ENCODE results near the gene GYPC.

GYPC gene

DNA sequence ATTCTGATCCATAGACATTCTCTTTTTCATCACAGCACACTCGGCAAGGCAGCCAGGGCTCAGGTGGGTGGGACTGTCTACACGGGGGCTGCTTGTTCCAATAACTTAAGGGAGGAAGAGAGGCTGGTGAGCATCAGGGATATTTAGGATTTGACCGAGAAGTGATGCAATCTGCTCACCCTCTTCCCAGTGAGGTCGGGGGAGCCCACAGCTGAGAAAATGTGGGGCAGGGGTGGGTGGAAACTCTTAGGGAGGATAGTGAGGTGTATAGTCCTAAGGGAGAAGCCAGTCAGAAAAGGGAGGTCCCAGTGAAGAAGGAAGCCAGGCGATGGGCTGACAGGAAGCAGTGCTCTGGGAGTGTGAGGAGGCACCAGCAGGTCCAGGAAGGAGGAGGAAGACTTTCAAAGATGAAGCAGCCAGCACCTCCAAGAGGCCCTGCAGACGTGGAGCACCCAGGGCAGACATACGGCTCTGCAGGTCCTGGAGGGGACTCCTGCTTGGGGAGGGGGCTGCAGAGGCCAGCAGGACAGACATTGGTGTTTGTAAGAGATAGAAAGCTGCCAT, 76.8 kb downstream of the GYPC start:
- no peak for DNase-seq (ENCODE audit: low read depth)

DNA sequence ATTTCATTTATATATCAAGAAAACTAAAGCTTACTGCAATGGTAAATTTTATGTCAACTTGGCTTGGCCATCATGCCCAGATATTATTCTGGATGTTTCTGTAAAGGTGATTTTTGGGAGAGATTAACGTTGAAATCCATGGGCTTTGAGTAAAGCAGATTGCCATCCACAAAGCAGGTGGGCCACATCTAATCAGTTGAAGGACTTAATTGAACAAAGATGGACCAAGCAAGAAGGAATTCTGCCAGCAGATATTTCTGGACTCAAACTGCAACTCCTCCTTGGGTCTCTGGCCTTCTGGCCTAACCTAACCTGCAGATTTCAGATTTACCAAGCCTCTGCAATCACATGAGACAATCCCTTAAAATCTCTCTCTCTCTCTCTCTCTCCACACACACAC, 77.8 kb downstream of the GYPC start:
- no peak for DNase-seq (ENCODE audit: low read depth)

DNA sequence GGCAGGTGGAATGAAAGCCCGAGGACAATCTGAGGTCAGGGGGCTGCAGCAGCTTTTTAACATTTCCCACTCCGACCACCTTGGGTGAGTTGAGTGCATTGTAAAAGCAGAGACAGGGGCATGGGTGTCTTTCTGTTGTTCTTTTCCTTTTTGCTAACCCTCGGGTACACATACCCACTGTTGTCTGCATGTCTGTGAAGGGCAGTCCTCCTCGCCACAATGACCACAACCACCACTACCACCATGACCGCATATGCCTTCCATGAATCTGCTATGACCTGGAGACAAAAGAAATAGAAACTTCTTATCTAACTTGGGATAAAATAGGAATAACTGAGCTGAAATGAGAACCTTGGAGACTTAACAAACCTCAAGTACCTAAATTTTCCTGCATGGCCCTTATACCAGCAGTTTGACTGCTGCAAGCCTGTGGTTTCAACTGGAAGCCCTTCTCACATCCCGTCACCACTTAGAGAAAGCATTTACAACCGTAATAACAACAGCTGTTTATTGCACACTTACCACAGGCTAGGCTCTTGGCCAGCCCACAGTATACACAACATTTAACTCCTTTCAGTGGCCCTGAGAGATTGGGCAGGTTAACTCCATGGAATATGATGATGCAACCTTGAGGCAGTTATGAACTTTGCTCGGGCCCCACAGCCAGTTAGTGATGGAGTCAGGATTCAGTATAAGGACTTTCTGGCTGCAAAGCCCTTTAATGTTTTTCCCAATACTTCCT, 80.3 kb downstream of the GYPC start:
- peak; percentile 3 for DNase-seq (ENCODE audit: low read depth)

DNA sequence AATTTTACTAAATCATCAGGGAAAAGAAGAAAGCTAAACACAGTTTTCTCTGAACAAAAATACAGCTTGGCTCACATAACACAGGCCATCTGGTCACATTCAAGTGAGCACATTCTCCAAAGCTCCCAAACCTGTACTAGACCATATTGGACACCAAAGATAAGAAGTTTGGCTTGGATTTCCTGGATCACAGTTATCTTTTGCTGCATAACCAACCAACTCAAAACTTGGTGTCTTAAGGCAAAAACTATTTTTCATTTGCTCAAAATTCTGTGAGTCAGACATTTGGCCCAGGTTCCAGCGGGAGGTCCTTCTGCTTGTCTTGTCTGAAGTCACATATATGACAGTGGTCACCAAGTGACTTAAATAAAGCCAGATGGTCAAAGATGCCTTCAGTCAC, 83.2 kb downstream of the GYPC start:
- no peak for DNase-seq (ENCODE audit: low read depth)

DNA sequence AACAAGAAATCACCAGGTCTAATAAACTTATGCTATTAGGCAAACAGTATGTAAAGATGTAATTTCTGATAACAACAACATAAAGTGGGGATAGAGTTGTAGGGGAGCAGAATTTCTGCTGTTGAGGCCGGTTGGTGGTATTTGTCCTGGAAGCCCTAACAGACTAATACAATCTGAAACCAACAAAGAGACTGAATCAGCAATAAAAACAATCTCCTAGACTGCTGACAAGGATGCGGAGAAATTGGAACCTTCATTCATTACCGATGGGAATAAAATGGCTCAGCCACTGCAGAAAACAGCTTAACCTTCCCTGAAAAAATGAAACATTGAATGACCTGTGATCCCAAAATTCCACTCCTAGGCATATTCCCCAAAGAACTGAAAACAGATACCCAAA, 88.7 kb downstream of the GYPC start:
- DNase-seq (ENCODE audit: low read depth), result no peak
